Upper lobe of left lung (tissue), 6 donors: ENCODE measurements around the gene YJEFN3. TPM values are rescaled to one million over a fixed set of nuclear protein-coding genes. Genes with fewer than 3 reads are reported as not detected.

ENCODE experiments used
- ATAC-seq, 2 donors: fragments of 200-7000 bp; cut with Tn5 transposase; one replicate each; pipeline ENCODE4 v1.9.1; 2022; ENCODE audit warnings: mild to moderate bottlenecking in 2 of 2, moderate library complexity in 2 of 2; ENCODE audit not compliant: low FRiP score in 2 of 2
- DNase-seq, 2 donors: peaks; one replicate each; pipeline ENCODE4 v3.0.0-alpha.2; 2019 to 2020
- H3K27ac ChIP-seq, 4 donors: fragments of 200-600 bp; sonication (generic); one replicate each; pipeline ENCODE4 v1.5.1; 2016 to 2019
- H3K27me3 ChIP-seq, 4 donors: fragments of 200-600 bp; sonication (generic); one replicate each; pipeline ENCODE4 v1.5.1; 2017 to 2019
- H3K36me3 ChIP-seq, 4 donors: fragments of 200-600 bp; sonication (generic); one replicate each; pipeline ENCODE4 v1.5.1; 2016 to 2019
- H3K4me1 ChIP-seq, 4 donors: fragments of 200-600 bp; sonication (generic); one replicate each; pipeline ENCODE4 v1.5.1; 2018 to 2019
- H3K4me3 ChIP-seq, 4 donors: fragments of 200-600 bp; sonication (generic); one replicate each; pipeline ENCODE4 v1.5.1; 2017 to 2019; ENCODE audit warnings: mild to moderate bottlenecking in 2 of 4, moderate library complexity in 1 of 4
- H3K9me3 ChIP-seq, 4 donors: fragments of 200-600 bp; sonication (generic); one replicate each; pipeline ENCODE4 v1.5.1; 2018 to 2019
- CTCF ChIP-seq, 6 experiments: fragments of 450-650 bp in 4 of 6; fragments of 200-600 bp in 2 of 6; sonication (generic) in 2 of 6; IDR thresholded peaks; one replicate each; pipeline ENCODE4 v1.5.1; 2016 to 2019; ENCODE audit warnings: antibody characterized with exemption in 6 of 6
- EP300 ChIP-seq, 4 donors: sonication (generic); formaldehyde crosslinking; IDR thresholded peaks; one replicate each; pipeline ENCODE4 v1.5.1; 2017; ENCODE audit warnings: antibody characterized with exemption in 4 of 4, control low read depth in 2 of 4
- POLR2A ChIP-seq, 4 donors: fragments of 450-650 bp; IDR thresholded peaks; one replicate each; pipeline ENCODE4 v1.5.1; 2016 to 2017; ENCODE audit warnings: antibody characterized with exemption in 4 of 4, mild to moderate bottlenecking in 2 of 4
- POLR2AphosphoS5 ChIP-seq, 2 donors: sonication (generic); formaldehyde crosslinking; IDR thresholded peaks; one replicate each; pipeline ENCODE4 v1.5.1; 2017; ENCODE audit warnings: antibody characterized with exemption in 2 of 2
- WGBS, 2 donors: methylation state at CpG; one replicate each; pipeline ENCODE4 v1.1.5; 2017 to 2018; 5-methylcytosine and 5-hydroxymethylcytosine counted together
- total RNA-seq, 6 donors: library from RNA; depleted of rRNA in 4 of 6; stranded (reverse); fragments of >200 nt in 4 of 6; gene quantifications; one replicate each; pipeline versions ENCODE4 v1.1.0 to v1.2.1, GENCODE V29; 2016 to 2021
- donor health status: DM: no; HTN: no; CAD: no; lungs with moderate emphysema.
- donor health status: DM: no; HTN: yes; CAD: no; lungs with severe emphysema.

YJEFN3 gene
- total RNA-seq, 6 donors from 2014 or later = 0.61 to 7.3 (median 4.8) TPM

- H3K27ac ChIP-seq = peak overlapping the region in 1 of 4 donors; percentile 83
- no peak for DNase-seq
- H3K27me3 ChIP-seq = no peaks in the 10 kb centered on the region
- H3K4me1 ChIP-seq = peaks cover 44 to 64% (median 52%) of the 10 kb centered on the region in 4 donors
- ATAC-seq = no peak
- no peak overlapping the region for H3K4me3 ChIP-seq
- 86 to 87% methylated on average over 5 of the region's 5 CpGs for WGBS, 2 donors
- TF ChIP-seq POLR2AphosphoS5 (IDR thresholded peaks at IDR 0.05) = no peak
- H3K9me3 ChIP-seq = no peaks in the 10 kb centered on the region
- H3K36me3 ChIP-seq = peaks cover 0 to 26% (median 4%) of the 10 kb centered on the region in 4 donors
These were observed 42.8 kb upstream of the YJEFN3 start for GRCh38 chr19:19485998-19486290.

GRCh38 chr19:19486343-19487076, 42.2 kb upstream of the YJEFN3 start:
- Histone ChIP-seq H3K27me3 (no peaks in the 10 kb centered on the region), H3K36me3 (peaks cover 0 to 20% (median 4%) of the 10 kb centered on the region in 4 donors), H3K27ac (peak overlapping the region in 1 of 4 donors; percentile 83), H3K4me3 (no peak overlapping the region), H3K4me1 (peaks cover 44 to 62% (median 52%) of the 10 kb centered on the region in 4 donors), H3K9me3 (no peaks in the 10 kb centered on the region)
- 77 to 87% methylated on average over 5 to 15 of the region's 15 CpGs for WGBS, 2 donors
- TF ChIP-seq POLR2A (IDR thresholded peaks at IDR 0.05) (no peak), POLR2AphosphoS5 (IDR thresholded peaks at IDR 0.05) (no peak), EP300 (IDR thresholded peaks at IDR 0.05) (no peak), CTCF (IDR thresholded peaks at IDR 0.05) (no peak)
- DNase-seq = no peak
- no peak for ATAC-seq

- Histone ChIP-seq H3K27me3 (no peaks in the 10 kb centered on the region), H3K27ac (peak overlapping the region; percentile 68 to 83 (median 79)), H3K4me1 (peaks cover 44 to 62% (median 52%) of the 10 kb centered on the region in 4 donors), H3K9me3 (no peaks in the 10 kb centered on the region), H3K4me3 (no peak overlapping the region), H3K36me3 (peaks cover 0 to 24% (median 8%) of the 10 kb centered on the region in 4 donors)
- peak in 1 of 2 donors; percentile 42 for DNase-seq
- 59% methylated on average over 8 of the region's 9 CpGs; no CpG with 5 or more reads in 1 of the 2 donors for WGBS, 2 donors
- no peak for ATAC-seq
- TF ChIP-seq EP300 (IDR thresholded peaks at IDR 0.05) = no peak
- TF ChIP-seq CTCF (IDR thresholded peaks at IDR 0.05) = no peak
- TF ChIP-seq POLR2A (IDR thresholded peaks at IDR 0.05) = no peak
These were observed 41.4 kb upstream of the YJEFN3 start for GRCh38 chr19:19487077-19487949.

GRCh38 chr19:19487950-19488874, 40.5 kb upstream of the YJEFN3 start:
- Histone ChIP-seq H3K4me1 (peaks cover 44 to 62% (median 52%) of the 10 kb centered on the region in 4 donors), H3K36me3 (peaks cover 0 to 27% (median 14%) of the 10 kb centered on the region in 4 donors), H3K27ac (peak overlapping the region; percentile 68 to 83 (median 79)), H3K4me3 (peak overlapping the region in 1 of 4 donors; percentile 29), H3K9me3 (no peaks in the 10 kb centered on the region), H3K27me3 (no peaks in the 10 kb centered on the region)
- no peak for ATAC-seq
- WGBS, 2 donors = 46 to 60% methylated on average over 19 to 20 of the region's 20 CpGs
- no peak for DNase-seq
- TF ChIP-seq POLR2A (IDR thresholded peaks at IDR 0.05) = no peak
- TF ChIP-seq CTCF (IDR thresholded peaks at IDR 0.05) = no peak
- TF ChIP-seq POLR2AphosphoS5 (IDR thresholded peaks at IDR 0.05) = no peak
- TF ChIP-seq EP300 (IDR thresholded peaks at IDR 0.05) = no peak
